ENCODE results near the gene ITGB3. TPM values are rescaled to one million over a fixed set of nuclear protein-coding genes. Genes with fewer than 3 reads are reported as not detected.
"Not testable (repeated sequence)": the region's sequence is repeated elsewhere in the genome, so short reads cannot be mapped to it uniquely, and the experiment has no call there.

The ITGB3 gene
- total RNA-seq, 1 donor from 2014 or later = 1.5 TPM

- no peak for DNase-seq (ENCODE audit: low read depth)
Measured at GRCh38 chr17:47222047-47222446, 31.6 kb upstream of the ITGB3 start.

- no peak for DNase-seq (ENCODE audit: low read depth)
Measured at GRCh38 chr17:47223007-47223406, 30.6 kb upstream of the ITGB3 start.

- DNase-seq (ENCODE audit: low read depth) = no peak
Measured at GRCh38 chr17:47223460-47223859, 30.2 kb upstream of the ITGB3 start.

- not testable (repeated sequence) for DNase-seq (ENCODE audit: low read depth)
Measured at GRCh38 chr17:47224077-47224476, 29.6 kb upstream of the ITGB3 start.

- no peak for DNase-seq (ENCODE audit: low read depth)
Measured at GRCh38 chr17:47224966-47225365, 28.7 kb upstream of the ITGB3 start.

- peak; percentile 74 for DNase-seq (ENCODE audit: low read depth)
Measured at GRCh38 chr17:47225436-47225858, 28.2 kb upstream of the ITGB3 start.

- no peak for DNase-seq (ENCODE audit: low read depth)
Measured at GRCh38 chr17:47225911-47226688, 27.5 kb upstream of the ITGB3 start.

GRCh38 chr17:47227862-47228261, 25.8 kb upstream of the ITGB3 start:
- no peak for DNase-seq (ENCODE audit: low read depth)

GRCh38 chr17:47229535-47230443, 23.8 kb upstream of the ITGB3 start:
- peak; percentile 89 for DNase-seq (ENCODE audit: low read depth)

GRCh38 chr17:47230864-47231263, 22.8 kb upstream of the ITGB3 start:
- no peak for DNase-seq (ENCODE audit: low read depth)

GRCh38 chr17:47231334-47231733, 22.3 kb upstream of the ITGB3 start:
- no peak for DNase-seq (ENCODE audit: low read depth)

- DNase-seq (ENCODE audit: low read depth) = no peak
Measured at GRCh38 chr17:47231866-47232265, 21.8 kb upstream of the ITGB3 start.

GRCh38 chr17:47232465-47232864, 21.2 kb upstream of the ITGB3 start:
- no peak for DNase-seq (ENCODE audit: low read depth)

GRCh38 chr17:47235506-47235905, 18.1 kb upstream of the ITGB3 start:
- DNase-seq (ENCODE audit: low read depth) = no peak

GRCh38 chr17:47235923-47236322, 17.7 kb upstream of the ITGB3 start:
- DNase-seq (ENCODE audit: low read depth) = no peak

- no peak for DNase-seq (ENCODE audit: low read depth)
Measured at GRCh38 chr17:47237841-47238240, 15.8 kb upstream of the ITGB3 start.

- no peak for DNase-seq (ENCODE audit: low read depth)
Measured at GRCh38 chr17:47238321-47239010, 15.2 kb upstream of the ITGB3 start.

- DNase-seq (ENCODE audit: low read depth) = no peak
Measured at GRCh38 chr17:47239619-47239966, 14.0 kb upstream of the ITGB3 start.

- peak; percentile 99 for DNase-seq (ENCODE audit: low read depth)
Measured at GRCh38 chr17:47239967-47240651, 13.5 kb upstream of the ITGB3 start.

GRCh38 chr17:47240806-47241205, 12.8 kb upstream of the ITGB3 start:
- DNase-seq (ENCODE audit: low read depth) = no peak

GRCh38 chr17:47242648-47243047, 11.0 kb upstream of the ITGB3 start:
- DNase-seq (ENCODE audit: low read depth) = no peak
